ENCODE results near the gene IMP4.

Gene IMP4

GRCh38 chr2:130351711-130352110 lies 9.0 kb downstream of the IMP4 start:
- Histone ChIP-seq H3K4me1 (ENCODE audit: insufficient read depth, low read length, poor library complexity, severe bottlenecking) (no peaks in the 10 kb centered on the region), H3K9me3 (ENCODE audit: insufficient read depth, low read depth, low read length) (no peaks in the 10 kb centered on the region), H3K9ac (ENCODE audit: low read depth, low read length, poor library complexity, severe bottlenecking) (no peak overlapping the region), H3F3A (ENCODE audit: low read depth) (no peaks in the 10 kb centered on the region), H2AFZ (ENCODE audit: low read length) (no peak overlapping the region), H3K4me2 (ENCODE audit: low read depth, low read length, poor library complexity, severe bottlenecking) (no peak overlapping the region), H3K9me2 (replicated peaks; ENCODE audit: low read depth, low read length) (no peaks in the 10 kb centered on the region), H4K20me1 (ENCODE audit: insufficient read depth, low read length, poor library complexity, severe bottlenecking) (no peaks in the 10 kb centered on the region), H3K27me3 (ENCODE audit: insufficient read depth, low read length, poor library complexity, severe bottlenecking) (no peaks in the 10 kb centered on the region), H3K4me3 (ENCODE audit: low read length, poor library complexity, severe bottlenecking) (no peak overlapping the region), H3K79me2 (ENCODE audit: insufficient read depth, low read length) (no peaks in the 10 kb centered on the region), H3K36me3 (ENCODE audit: insufficient read depth, low read length) (peaks cover 8% of the 10 kb centered on the region; the same call in 1 of the 2 replicates)
- TF ChIP-seq EZH2phosphoT487 (IDR thresholded peaks at IDR 0.05; ENCODE audit: borderline replicate concordance) (no peak), CTCF (conservative IDR thresholded peaks at IDR 0.05; ENCODE audit: low read length) (no peak)

GRCh38 chr2:130352237-130352636 lies 9.5 kb downstream of the IMP4 start:
- H3K9me2 ChIP-seq (replicated peaks; ENCODE audit: low read depth, low read length) = no peaks in the 10 kb centered on the region
- TF ChIP-seq EZH2phosphoT487 (IDR thresholded peaks at IDR 0.05; ENCODE audit: borderline replicate concordance) = no peak
- no peak for TF ChIP-seq CTCF (conservative IDR thresholded peaks at IDR 0.05; ENCODE audit: low read length)
- no peaks in the 10 kb centered on the region for H4K20me1 ChIP-seq (ENCODE audit: insufficient read depth, low read length, poor library complexity, severe bottlenecking)
- H3K36me3 ChIP-seq (ENCODE audit: insufficient read depth, low read length) = peaks cover 6% of the 10 kb centered on the region; the same call in 1 of the 2 replicates
- no peaks in the 10 kb centered on the region for H3K27me3 ChIP-seq (ENCODE audit: insufficient read depth, low read length, poor library complexity, severe bottlenecking)
- no peak overlapping the region for H3K4me2 ChIP-seq (ENCODE audit: low read depth, low read length, poor library complexity, severe bottlenecking)
- no peak overlapping the region for H2AFZ ChIP-seq (ENCODE audit: low read length)
- H3K4me1 ChIP-seq (ENCODE audit: insufficient read depth, low read length, poor library complexity, severe bottlenecking) = no peaks in the 10 kb centered on the region
- H3K4me3 ChIP-seq (ENCODE audit: low read length, poor library complexity, severe bottlenecking) = no peak overlapping the region
- no peak overlapping the region for H3K9ac ChIP-seq (ENCODE audit: low read depth, low read length, poor library complexity, severe bottlenecking)
- H3K79me2 ChIP-seq (ENCODE audit: insufficient read depth, low read length) = no peaks in the 10 kb centered on the region
- no peaks in the 10 kb centered on the region for H3K9me3 ChIP-seq (ENCODE audit: insufficient read depth, low read depth, low read length)
- H3F3A ChIP-seq (ENCODE audit: low read depth) = no peaks in the 10 kb centered on the region

GRCh38 chr2:130353291-130354138 lies 10.8 kb downstream of the IMP4 start:
- Histone ChIP-seq H2AFZ (ENCODE audit: low read length) (no peak overlapping the region), H3K9ac (ENCODE audit: low read depth, low read length, poor library complexity, severe bottlenecking) (no peak overlapping the region), H3K9me3 (ENCODE audit: insufficient read depth, low read depth, low read length) (no peaks in the 10 kb centered on the region), H3K36me3 (ENCODE audit: insufficient read depth, low read length) (no peaks in the 10 kb centered on the region), H4K20me1 (ENCODE audit: insufficient read depth, low read length, poor library complexity, severe bottlenecking) (no peaks in the 10 kb centered on the region), H3K9me2 (replicated peaks; ENCODE audit: low read depth, low read length) (no peaks in the 10 kb centered on the region), H3K27me3 (ENCODE audit: insufficient read depth, low read length, poor library complexity, severe bottlenecking) (no peaks in the 10 kb centered on the region), H3K4me1 (ENCODE audit: insufficient read depth, low read length, poor library complexity, severe bottlenecking) (no peaks in the 10 kb centered on the region), H3K4me2 (ENCODE audit: low read depth, low read length, poor library complexity, severe bottlenecking) (no peak overlapping the region), H3K4me3 (ENCODE audit: low read length, poor library complexity, severe bottlenecking) (no peak overlapping the region), H3K79me2 (ENCODE audit: insufficient read depth, low read length) (no peaks in the 10 kb centered on the region), H3F3A (ENCODE audit: low read depth) (no peaks in the 10 kb centered on the region)
- TF ChIP-seq CTCF (conservative IDR thresholded peaks at IDR 0.05; ENCODE audit: low read length) (no peak), EZH2phosphoT487 (IDR thresholded peaks at IDR 0.05; ENCODE audit: borderline replicate concordance) (no peak)

Measured in Loucy (cell line).